HG02678 (cell line): Measurements from ENCODE around the gene USP35.

ENCODE experiments used
- ATAC-seq: cut with Tn5 transposase; IDR thresholded peaks from one replicate; pipeline ENCODE4 v1.9.1; 2021; ENCODE audit warnings: mild to moderate bottlenecking, moderate library complexity; ENCODE audit not compliant: unreplicated experiment

The USP35 gene, protein sequence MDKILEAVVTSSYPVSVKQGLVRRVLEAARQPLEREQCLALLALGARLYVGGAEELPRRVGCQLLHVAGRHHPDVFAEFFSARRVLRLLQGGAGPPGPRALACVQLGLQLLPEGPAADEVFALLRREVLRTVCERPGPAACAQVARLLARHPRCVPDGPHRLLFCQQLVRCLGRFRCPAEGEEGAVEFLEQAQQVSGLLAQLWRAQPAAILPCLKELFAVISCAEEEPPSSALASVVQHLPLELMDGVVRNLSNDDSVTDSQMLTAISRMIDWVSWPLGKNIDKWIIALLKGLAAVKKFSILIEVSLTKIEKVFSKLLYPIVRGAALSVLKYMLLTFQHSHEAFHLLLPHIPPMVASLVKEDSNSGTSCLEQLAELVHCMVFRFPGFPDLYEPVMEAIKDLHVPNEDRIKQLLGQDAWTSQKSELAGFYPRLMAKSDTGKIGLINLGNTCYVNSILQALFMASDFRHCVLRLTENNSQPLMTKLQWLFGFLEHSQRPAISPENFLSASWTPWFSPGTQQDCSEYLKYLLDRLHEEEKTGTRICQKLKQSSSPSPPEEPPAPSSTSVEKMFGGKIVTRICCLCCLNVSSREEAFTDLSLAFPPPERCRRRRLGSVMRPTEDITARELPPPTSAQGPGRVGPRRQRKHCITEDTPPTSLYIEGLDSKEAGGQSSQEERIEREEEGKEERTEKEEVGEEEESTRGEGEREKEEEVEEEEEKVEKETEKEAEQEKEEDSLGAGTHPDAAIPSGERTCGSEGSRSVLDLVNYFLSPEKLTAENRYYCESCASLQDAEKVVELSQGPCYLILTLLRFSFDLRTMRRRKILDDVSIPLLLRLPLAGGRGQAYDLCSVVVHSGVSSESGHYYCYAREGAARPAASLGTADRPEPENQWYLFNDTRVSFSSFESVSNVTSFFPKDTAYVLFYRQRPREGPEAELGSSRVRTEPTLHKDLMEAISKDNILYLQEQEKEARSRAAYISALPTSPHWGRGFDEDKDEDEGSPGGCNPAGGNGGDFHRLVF

DNA sequence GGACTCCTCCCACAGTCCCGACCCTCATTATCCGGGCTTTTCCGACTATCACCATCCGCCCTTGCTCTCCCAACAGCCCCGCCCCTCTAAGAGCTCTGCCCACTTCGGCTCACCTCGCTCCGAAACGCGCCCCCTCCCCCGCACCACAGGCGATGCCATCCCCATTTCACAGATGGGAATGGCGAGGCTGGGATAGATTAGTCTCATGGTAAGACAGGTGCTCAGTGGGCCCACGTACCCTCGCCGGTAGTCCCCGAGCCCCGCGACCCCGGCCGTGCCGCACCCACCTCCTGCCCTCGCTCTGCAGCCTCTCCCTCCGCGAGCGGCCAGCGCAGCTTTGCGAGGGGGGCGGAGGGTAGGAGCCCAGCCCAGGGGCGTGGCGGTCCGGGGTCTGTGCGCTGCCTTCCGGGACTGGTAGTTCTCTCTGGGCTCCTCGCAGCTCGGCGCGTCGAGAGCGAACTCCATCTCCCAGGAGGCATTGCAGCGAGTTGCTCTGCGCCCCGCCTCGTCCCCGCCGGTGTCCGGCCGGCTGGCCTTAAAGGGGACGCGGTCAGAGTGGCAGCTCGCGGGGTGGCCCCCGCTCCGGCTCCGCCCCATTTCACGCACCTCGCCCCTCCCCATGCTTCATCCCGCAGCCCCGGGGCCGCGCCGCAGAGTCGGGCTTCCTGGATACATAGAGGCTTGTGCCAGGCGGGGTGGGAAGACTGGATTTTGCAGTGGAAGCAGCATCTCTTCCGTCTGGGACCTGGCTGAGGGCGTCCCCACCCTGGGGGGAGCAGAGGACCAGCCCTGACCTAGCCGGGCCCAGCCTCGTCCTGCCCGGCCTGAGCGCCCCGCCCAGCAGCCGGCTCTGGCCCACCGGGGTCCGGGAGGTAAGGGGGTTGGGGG lies at the start of gene USP35, which contains the start of gene KCTD21:
Gene USP35 (plus strand): TSS at position 634 of the 888 bp plus-strand sequence. CDS start 7,327 bp downstream, outside the sequence.
Gene KCTD21 (minus strand): TSS at position 341 of the 888 bp plus-strand sequence. CDS start 14,072 bp downstream, outside the sequence.
- ATAC-seq = peak; percentile 96

DNA sequence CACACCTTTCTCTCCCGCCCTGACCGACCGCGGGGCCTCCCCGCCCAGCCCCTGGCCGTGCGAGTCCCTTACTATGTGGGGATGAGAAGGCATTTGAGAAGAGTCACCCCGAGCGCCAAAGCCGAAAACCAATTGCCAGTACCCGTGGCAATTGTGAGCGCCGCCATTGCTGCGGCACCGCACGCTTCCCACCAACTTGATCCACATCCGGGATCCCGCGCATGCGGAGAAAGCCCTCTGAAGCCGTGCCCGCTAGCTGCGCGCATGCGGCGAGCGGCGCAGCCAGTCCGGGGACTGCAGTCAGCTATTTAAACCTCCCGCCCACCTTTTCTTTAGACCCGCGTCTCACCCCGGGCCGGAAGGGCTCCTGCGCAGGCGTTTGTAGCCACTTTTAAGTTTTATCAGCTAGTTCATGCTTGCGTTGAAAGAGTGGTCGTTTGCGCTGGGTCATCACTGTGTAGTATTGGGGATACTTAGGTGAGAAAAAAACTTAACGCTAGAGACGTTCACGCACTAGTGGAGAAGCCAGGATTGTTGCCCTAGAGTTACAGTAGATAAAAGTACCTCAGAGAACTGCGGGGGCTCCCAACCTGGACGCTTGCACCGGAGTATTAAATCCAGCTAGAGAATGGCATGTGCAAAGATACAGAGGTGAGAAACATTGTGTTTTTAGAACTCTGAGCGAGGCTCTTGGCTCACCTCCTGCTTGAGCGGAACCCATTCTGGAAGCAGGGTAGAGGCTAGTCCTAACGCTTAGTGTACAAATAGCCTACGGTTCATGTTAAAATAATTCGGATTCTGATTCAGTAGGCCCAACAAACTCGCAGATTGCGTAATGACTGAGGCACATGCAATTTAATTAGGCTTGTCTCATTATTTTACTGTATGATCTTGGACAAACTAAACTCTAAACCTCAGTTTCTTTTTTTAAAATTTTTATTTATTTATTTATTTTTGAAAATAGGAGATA lies 49.0 kb upstream of the USP35 start, which contains the start of gene ALG8:
Gene ALG8 (minus strand): TSS at position 205 of the 970 bp plus-strand sequence. CDS start 38 bp downstream, at position 167.
- ATAC-seq = peak; percentile 95

DNA sequence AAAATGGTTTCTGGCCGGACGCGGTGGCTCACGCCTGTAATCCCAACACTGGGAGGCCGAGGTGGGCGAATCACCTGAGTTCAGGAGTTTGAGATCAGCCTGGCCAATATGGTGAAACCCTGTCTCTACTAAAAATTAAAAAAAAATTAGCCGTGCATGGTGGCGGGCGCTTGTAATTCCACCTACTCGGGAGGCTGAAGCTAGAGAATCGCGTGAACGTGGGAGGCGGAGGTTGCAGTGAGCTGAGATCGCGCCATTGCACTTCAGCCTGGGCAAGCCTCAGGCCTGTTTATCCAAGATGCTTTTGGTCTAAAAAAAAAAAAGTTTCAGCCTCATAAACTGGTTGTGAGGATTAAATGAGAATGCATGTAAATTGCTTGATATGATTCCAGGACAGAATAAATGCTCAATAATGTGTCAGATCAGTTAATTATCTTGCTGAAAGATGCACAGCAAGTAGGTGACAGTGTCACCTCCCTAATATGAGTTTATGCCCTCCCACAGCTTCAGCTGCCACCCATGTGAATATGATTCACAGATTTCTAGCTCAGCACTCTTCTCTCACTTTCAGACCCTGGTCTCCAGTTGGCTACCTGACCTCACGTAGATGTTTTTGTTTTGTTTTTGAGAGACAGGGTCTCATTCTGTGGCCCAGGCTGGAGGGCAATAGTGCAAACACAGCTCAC lies 48.2 kb upstream of the USP35 start:
- no peak for ATAC-seq

DNA sequence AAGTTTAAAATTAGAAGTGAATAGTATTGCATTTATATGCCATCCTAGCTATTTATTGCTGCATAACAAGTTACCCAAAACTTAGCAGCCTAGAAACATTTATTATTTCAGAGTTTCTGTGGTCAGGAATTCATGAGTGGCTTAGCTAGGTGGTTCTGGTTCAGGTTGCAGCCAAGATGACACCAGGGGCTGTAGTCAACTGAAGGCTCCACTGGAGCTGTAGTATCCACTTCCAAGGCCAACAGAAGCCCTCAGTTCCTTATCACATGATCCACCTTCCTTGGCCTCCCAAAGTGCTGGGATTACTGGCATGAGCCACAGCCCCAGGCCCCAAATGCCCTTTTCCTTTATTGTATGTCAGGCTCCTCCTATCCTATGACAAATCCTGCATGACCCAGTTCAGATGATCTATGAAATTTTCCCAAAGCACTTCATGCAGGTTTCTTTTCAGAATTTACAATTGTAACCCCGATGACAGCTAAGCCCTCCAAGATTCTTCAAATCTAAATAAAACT lies 43.2 kb upstream of the USP35 start:
- no peak for ATAC-seq

DNA sequence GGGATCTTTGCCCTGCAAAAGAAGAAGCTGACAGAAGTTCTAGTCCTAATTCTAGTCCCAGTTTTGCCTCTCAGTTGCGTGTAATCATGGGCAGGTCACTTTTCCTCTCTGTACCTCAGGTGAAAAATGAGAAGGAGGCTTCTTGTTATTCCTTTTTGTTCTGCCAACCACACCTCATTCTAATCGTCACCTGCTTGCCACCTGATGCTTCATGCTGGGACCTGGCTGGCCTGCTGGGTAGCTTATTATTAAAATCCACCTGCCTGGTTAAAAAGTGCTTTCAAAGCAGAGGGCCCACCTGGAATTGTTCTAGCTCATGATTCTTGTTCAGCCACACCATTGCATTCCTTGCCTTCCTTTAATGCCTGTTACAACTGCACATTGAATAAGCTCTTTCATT lies 40.9 kb upstream of the USP35 start:
- no peak for ATAC-seq

DNA sequence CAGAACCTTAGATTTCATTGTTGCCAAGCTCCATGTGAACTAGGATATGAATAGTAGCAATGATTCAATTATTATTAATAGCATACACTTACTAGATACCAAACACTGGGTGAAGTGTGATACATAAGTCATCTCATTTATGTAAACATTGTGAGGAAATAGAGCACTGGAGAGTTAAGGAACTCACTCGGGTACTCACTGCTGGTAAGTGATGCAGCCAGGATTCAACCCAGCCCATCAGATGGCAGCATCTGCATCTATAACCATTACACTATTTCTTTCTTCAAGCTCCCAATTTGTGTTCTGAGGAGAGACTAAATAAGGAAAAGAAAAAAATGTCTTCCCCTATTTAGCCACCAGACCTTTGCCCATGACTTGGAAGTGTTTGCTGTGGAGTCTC lies 39.1 kb upstream of the USP35 start:
- ATAC-seq = no peak

DNA sequence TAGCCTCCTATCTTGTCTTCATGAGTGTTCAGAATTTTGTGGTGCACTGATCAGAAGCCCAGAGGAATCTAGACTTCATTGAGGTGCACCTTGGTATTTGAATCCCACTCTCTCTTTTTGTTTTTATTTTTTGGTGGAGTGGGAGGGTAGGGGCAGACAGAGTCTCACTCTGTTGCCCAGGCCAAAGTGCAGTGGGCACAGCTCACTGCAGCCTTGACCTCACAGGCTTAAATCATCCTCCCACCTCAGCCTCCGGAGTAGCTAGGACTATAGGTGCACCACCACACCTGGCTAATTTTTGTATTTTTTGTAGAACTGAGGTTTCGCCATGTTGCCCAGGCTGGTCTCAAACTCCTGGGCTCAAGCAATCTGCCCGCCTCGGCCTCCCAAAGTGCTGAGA lies 38.4 kb upstream of the USP35 start:
- ATAC-seq = no peak

DNA sequence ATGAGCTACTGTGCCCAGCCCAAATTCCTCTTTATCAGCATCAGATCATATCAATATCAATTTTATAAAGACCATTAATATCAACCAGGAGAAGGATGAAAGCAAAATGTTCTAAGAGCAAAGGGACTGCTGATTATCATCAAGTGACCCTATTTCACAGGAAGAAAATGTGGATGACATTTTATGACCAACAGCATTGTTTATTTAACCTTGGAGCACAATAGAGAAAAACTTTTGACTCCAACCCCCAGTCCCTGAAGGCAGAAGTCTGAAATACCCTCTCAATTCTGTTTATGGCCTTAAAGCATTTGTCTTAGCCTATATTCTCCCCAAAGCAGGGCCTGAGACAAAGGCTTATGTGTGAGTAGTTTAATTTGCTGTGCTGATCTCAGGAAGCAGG lies 38.0 kb upstream of the USP35 start:
- ATAC-seq = no peak

DNA sequence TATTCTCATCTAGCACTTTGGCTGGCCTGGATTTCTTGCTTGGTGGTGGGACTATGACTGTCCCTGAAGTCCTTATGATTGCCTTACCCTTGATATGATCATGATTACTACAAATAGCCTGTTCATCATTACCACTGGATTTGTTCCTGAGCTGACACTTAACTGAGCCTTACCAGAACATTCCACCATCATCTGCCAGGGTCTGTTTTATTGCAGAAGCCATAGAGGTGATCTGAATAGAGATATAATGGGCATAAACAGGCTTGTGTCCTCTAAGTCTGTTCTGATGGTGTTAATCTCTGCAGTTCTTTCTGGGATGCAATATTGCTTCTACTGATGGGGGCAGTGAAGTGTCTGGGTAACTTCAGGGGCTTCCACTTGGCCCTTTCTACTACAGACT lies 36.9 kb upstream of the USP35 start:
- ATAC-seq = no peak

DNA sequence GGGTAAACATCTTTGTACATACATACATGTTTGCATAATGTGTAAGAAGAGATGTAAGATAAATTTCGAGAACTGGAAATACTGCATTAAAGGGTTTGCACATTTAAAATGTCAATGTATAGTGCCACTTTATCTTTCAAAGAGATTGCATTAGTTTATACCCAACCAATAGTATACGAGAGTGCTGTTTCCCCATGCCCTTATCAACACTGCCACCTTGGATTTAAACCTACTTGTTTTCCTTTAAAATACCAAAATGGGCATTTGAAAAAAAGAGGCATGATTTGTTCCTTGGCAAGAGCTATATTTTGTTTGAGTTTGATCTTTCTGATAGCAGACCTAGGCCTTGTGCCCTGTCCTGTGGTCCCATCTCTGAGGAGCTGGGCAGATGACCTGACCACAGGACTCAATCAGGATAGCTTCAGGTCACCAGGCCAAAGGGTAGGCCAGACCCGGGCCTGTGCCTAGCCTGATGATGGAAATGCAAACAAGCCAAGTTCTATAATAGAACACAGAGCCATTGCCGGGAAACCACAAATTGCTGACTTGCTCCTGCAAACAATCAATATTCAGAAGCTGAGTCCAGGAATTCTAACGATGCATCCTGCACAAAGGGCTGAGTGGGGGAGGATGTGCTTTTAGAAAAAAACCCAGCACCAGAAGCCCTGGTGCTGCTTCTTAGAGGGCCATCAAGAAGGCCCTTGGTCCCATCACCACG lies 32.4 kb upstream of the USP35 start:
- ATAC-seq = no peak

DNA sequence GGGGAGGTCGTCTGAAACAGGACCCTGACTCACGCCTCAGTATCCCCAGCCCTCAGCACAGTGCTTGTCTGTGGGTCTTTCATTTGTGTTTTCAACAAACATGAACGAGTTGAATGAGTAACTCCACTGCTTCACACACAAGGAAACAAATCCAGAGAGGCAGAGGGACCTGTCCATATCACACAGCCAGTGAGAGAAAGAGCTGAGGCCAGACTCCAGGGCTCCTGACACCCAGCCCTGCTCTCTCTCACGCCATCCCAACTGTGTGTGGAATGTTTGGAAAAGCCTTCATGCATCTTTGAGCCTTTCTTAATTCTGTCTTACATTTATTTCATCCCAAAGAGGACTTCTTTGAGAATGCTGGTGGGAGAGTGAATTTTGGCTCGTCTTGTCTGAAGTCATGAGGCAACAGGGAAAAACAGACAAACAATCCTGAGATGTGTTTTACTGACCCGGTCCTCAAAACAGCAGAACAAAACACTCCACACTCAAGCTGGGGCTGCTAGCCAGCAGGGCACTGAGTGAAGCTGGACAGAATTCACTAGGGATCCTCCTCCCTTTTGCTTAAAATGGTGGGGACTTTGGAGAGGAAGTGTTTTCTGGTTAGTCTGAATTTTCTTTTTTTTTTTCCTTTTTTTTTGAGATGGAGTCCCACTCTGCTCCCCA lies 29.6 kb upstream of the USP35 start:
- ATAC-seq = no peak

DNA sequence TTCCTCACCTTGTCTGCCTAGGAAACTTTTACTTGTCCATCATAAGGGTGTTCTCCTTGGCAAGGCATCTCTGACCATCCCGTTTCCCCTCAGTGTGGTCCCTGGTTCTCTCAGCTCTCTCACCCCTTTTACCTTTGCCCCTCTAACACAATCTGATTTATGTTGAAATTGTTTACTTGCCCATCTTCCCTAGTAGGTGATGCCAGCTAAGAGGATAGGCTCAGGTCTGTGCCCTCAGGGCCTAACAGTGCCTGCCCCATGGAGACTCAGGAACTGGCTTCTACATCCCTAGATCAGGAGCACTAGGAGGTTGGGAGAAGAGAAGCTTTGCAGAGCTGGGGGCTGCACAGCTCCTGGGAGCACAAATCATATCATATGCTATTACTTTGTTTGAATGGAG lies 28.2 kb upstream of the USP35 start:
- ATAC-seq = no peak

DNA sequence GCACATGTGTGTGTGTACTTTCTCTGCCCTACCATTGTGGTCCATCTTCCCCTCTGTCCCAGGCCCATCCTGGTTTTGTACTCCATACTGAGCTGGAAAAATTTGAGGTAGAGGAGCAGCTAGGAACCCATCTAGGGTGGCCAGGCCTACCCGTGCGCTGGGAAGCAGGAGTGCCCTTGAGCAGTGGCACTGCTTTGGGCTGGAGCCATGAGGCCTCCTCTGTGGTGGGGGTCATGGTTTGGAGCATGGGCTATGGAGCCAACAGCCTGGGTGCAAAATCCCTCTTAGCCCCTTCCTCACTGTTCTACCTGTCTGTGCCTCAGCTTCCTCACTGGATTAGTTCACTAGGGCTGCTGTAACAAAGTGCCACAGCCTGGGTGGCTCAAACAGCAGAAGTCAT lies 27.4 kb upstream of the USP35 start:
- ATAC-seq = no peak

DNA sequence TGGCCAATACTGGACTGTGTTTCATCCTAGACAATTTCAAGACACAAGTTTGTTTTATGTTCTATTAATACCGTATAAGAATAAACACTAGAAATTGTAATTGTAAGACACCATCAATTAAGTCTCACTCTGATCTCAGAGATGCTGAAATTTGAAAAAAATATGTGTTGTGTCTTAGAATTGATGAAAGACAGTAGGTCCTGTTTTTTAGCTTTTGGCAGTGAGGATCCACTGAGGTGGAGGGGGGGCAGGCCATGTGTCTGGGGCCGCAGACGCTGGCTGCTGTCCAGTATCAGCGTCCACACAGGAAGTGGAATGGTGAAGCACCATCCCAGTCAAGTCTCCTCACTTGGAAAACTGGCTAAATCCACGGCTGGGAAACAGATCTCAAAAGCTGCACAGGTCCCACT lies 26.8 kb upstream of the USP35 start:
- no peak for ATAC-seq

DNA sequence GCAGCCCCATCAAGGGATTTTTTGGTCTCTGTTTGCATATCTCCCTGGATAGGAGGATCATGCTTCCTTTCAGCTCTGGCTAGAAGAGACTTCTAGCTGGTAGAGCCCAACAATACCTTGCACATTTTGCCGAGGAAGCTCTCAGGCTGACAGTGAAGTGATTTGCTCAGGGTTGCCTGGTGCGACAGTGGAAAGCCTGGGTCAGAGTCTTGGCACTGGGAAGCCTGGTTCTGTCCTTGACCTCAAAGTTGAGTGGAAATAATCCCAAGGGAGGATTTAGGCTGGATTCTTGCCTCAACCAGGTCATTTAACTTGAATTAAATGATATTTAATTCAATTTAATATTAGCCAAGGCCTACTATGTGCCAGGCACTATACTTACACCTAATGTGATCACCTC lies 24.9 kb upstream of the USP35 start:
- ATAC-seq = no peak

DNA sequence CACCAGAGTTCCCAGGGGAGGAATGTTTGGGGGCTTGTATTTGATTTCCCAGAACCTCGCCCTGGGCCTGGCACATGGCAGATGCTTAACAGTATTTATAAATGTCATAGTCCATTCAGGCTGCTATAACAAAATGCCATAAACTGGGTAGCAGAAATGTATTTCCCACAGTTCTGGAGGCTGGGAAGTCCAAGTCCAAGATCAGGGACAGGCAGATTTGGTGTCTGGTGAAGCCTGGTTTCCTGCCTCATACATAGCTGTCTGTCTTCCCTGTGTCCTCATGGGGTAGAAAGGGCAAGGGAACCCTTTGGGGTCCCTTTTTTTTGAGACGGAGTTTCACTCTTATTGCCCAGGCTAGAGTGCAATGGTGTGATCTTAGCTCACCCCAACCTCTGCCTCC lies 24.2 kb upstream of the USP35 start:
- ATAC-seq = no peak

DNA sequence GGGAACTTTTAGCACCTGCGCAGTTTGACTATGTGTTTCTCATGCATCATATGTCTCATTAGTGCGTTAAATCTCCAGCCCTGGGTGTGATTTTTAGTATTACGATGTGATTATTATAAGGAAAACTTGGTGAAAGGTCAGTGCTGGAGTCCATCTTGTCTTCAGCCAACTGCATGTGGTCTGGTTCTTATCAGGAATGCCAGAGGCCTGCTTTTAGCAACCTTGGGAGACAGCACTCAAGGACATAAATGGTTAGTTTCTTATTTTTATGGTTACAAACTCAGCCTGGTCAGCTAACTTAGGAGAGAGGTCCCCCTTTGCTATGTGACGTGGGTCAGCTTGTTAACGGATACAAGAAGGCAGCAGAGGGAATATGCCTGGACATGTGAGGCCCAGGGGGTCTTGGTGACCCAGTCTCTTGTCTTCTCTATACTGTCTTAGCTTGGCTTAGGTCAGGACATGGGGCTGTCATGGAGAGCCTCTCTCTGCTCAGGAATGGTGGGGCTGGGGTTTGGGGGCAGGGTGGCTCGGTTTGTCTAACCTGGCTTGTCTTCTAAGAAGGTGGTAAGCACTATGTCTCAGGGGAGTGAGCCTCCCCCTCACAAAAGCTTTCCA lies 21.8 kb upstream of the USP35 start:
- no peak for ATAC-seq
